C4-2B (cell line): ENCODE results near the gene ZNF614.
A peak's percentile ranks its signal among the peaks of the same experiment; 100 is the strongest.
"Not testable (repeated sequence)": the region's sequence is repeated elsewhere in the genome, so short reads cannot be mapped to it uniquely, and the experiment has no call there.

Experiments
- H3K27ac ChIP-seq: fragments of 450-650 bp; 2 replicates; pipeline ENCODE4 v1.5.1; 2017
- CTCF ChIP-seq: fragments of 450-650 bp; conservative IDR thresholded peaks from 2 replicates; pipeline ENCODE4 v1.5.1; 2017; ENCODE audit warnings: mild to moderate bottlenecking
- ZFX ChIP-seq: fragments of 450-650 bp; IDR thresholded peaks from 2 replicates; pipeline ENCODE4 v1.6.1; 2017

The ZNF614 gene

GRCh38 chr19:52007806-52008557 lies 20.2 kb downstream of the ZNF614 start, which contains the start of gene ZNF615:
TSS of gene ZNF615 (minus strand) at chr19:52008211. CDS start at chr19:52003711, 4,500 bp downstream.
- peak within 1 kb of the TSS; percentile 63 for H3K27ac ChIP-seq
- 0 out of 2 replicates have a peak, but pooled peaks have one; percentile 32 for TF ChIP-seq ZFX
- TF ChIP-seq CTCF = no peak

DNA sequence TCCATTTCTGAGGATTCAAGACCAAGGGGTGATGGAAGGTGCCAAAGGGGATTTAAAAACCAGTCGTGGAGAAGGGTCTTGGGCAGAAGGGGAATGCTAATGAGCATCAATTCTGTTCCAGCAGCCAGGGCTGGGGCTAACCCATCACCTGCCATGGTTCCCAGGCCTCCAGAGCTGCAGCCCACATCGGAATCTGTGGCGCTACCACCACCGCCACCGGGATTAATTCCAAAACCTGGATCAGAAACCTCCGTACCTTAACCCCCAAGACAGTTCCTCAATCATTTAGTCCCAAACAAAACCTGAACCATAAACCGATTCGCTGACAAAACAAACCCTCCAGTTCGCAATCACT lies 20.8 kb downstream of the ZNF614 start:
- TF ChIP-seq ZFX (no peak), CTCF (no peak)
- H3K27ac ChIP-seq = peak overlapping the region; percentile 63

- no peak overlapping the region for H3K27ac ChIP-seq
- TF ChIP-seq ZFX = no peak
- TF ChIP-seq CTCF = no peak
These were observed 34.0 kb downstream of the ZNF614 start for GRCh38 chr19:51994048-51994644.

DNA sequence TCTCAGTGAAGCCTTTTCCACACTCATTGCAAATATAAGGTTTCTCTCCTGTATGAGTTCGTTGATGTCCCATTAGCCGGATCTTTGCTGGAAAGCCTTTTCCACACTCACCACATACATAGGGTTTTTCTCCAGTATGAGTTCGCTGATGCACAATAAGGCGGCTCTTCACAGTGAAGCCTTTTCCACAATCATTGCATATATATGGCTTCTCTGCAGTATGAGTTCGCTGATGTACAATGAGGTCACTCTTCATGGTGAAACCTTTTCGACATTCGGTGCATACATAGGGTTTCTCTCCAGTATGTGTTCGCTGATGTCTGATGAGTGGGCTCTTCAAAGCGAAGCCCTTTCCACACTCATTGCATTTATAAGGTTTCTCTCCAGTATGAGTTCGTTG lies 34.8 kb downstream of the ZNF614 start:
- TF ChIP-seq ZFX (no peak), CTCF (no peak)
- H3K27ac ChIP-seq = no peak overlapping the region

GRCh38 chr19:51986309-51987291 lies 41.6 kb downstream of the ZNF614 start, which contains the start of gene ZNF350:
TSS of gene ZNF350 (minus strand) at chr19:51986840. CDS start at chr19:51974360, 12,480 bp downstream.
- TF ChIP-seq ZFX (peak; percentile 35), CTCF (no peak)
- peak within 1 kb of the TSS; percentile 72 for H3K27ac ChIP-seq

- TF ChIP-seq CTCF = no peak
- TF ChIP-seq ZFX = no peak
- no peak overlapping the region for H3K27ac ChIP-seq
These were observed 44.8 kb downstream of the ZNF614 start for GRCh38 chr19:51983361-51983760.

- not testable (repeated sequence) for H3K27ac ChIP-seq
These were observed 47.3 kb downstream of the ZNF614 start for GRCh38 chr19:51980926-51981325.
